Ramos (cell line): ENCODE results near the gene PTPRG.

ENCODE experiments used
- in situ Hi-C: fragments of 300-500 bp; cut with MboI; formaldehyde crosslinking; loops from one replicate; pipeline ENCODE4 v1.14.3; 2022; ENCODE audit warnings: low sequenced_read_pairs; ENCODE audit not compliant: unreplicated experiment

The PTPRG gene

DNA sequence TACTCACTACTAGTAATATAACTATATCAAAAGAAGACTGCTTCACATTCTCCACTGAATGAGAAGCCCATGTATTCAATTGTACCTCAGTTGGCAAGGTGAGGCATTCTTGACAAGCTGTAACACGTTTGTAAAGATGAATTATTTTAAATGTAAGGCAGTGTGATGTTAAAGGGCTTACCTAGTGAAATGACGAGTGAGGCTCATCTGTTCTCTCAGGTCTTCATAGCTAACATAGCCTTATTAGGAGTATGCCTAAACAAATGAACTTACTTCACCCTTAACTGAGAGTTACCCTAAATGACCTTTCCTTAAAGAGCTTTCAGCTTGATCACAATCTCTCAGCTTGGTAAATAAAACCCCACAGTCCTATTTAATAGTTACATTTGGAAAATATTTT, 684.7 kb downstream of the PTPRG start:
- in situ Hi-C loops, result no loop called here

- in situ Hi-C loops, result no loop called here
These were observed 685.6 kb downstream of the PTPRG start for GRCh38 chr3:62246985-62247384.

GRCh38 chr3:62248734-62249483, 687.5 kb downstream of the PTPRG start:
- in situ Hi-C loops, result no loop called here

- in situ Hi-C loops, result no loop called here
These were observed 688.1 kb downstream of the PTPRG start for GRCh38 chr3:62249484-62249776.

- in situ Hi-C loops, result no loop called here
These were observed 688.6 kb downstream of the PTPRG start for GRCh38 chr3:62249855-62250543.

GRCh38 chr3:62252438-62253157, 691.2 kb downstream of the PTPRG start:
- in situ Hi-C loops, result no loop called here

- in situ Hi-C loops, result no loop called here
These were observed 692.6 kb downstream of the PTPRG start for GRCh38 chr3:62253971-62254370.

DNA sequence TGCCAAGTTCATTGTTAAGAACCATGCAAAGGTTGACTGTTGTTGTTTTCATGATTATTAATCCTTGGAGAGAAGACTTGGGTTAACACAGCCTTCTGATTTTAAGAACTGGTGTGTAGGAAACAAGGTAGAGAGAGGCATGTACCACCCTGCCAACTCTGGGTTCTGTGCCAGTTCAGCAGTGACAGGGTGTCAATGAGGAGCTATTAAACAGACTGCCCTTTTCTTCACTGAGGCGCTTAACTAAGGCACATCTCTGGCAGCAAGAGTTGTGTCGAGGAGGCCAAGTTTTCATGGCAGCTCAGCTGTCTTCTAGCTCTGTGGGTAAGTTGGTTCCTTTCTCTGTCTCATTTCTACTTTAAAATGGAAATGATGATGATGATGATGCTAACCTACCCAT, 694.4 kb downstream of the PTPRG start:
- in situ Hi-C loops, result no loop called here

GRCh38 chr3:62259924-62260323, 698.6 kb downstream of the PTPRG start:
- in situ Hi-C loops, result no loop called here

DNA sequence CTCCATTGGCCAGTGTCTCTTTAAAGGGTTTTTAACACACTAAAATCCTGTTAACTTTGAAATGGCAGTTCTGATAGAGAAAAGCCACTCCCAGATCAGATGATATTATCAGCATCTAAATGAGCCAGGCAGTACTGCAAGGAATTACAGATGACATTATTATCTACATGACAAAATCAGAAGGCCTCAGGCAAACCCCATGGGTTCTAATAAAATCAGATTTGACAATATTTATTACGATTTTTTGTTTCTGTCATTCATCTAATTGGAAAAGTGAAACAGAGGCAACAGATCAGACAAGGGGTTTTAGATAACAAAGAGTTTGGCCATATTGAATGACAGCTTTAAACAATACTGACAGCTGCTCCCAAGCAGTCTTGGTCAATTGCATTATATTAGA, 699.3 kb downstream of the PTPRG start:
- in situ Hi-C loops, result no loop called here

DNA sequence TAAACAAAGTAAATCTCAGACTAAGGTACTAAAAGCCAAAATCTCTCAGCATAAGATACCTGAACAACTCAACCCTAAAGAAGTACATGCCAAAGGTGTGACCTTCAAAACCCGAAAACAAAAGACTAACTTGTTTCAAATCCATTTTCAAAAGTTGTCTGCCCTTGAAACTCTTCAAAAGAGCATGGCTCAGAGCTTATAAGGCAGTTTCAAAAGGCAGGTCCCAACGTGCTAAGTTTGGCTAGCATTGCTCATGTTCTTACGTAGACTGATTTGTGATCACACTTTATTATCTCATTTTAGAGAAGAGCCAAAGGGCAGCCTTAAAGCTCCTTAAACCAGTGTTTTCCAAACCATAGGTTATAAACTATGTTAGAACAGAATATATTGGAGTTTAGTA, 699.8 kb downstream of the PTPRG start:
- in situ Hi-C loops, result no loop called here

DNA sequence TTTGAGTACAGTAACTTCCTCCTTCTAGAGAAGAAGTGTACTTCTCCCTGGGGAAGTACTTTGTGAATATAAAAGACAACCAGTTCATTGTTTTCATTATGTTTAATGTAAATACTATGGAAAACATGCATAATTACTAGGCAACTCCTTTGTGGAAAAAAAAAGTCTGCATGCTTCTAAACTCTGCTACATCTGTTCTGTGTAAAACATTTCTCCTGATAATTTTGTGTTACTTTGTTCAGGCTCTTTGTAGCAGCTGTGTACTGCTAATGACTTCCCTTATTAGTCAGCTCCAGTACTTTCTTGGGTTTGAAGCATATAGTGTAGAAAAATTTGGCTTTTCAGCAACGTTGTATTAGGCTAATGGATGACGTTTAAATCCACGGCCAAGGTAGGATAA, 700.4 kb downstream of the PTPRG start:
- in situ Hi-C loops, result no loop called here

- in situ Hi-C loops, result no loop called here
These were observed 704.2 kb downstream of the PTPRG start for GRCh38 chr3:62265528-62265927.

GRCh38 chr3:62266668-62267283, 705.4 kb downstream of the PTPRG start:
- in situ Hi-C loops, result no loop called here

GRCh38 chr3:62276658-62277180, 715.3 kb downstream of the PTPRG start:
- in situ Hi-C loops, result no loop called here

GRCh38 chr3:62277450-62277849, 716.1 kb downstream of the PTPRG start:
- in situ Hi-C loops, result no loop called here

DNA sequence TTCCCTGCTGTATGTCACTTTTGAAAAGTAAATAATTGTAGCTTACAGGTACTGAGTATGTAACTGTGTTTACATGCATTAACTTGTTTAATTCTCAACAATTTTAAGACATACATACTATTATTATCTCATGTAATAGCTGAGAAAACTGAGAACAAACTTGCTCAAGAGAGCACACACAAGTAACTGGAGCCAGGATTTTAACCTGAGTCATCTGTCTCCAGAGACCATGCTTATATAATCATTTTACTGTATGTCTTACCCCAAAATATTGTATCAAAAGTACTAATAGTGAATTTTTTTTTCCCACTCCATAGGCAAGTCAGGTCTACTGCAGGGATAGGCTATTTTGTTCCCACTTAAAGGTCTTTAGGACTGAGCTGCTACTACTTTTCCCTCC, 716.6 kb downstream of the PTPRG start:
- in situ Hi-C loops, result no loop called here

GRCh38 chr3:62281726-62282125, 720.4 kb downstream of the PTPRG start:
- in situ Hi-C loops, result no loop called here

GRCh38 chr3:62284442-62284841, 723.1 kb downstream of the PTPRG start:
- in situ Hi-C loops, result no loop called here

DNA sequence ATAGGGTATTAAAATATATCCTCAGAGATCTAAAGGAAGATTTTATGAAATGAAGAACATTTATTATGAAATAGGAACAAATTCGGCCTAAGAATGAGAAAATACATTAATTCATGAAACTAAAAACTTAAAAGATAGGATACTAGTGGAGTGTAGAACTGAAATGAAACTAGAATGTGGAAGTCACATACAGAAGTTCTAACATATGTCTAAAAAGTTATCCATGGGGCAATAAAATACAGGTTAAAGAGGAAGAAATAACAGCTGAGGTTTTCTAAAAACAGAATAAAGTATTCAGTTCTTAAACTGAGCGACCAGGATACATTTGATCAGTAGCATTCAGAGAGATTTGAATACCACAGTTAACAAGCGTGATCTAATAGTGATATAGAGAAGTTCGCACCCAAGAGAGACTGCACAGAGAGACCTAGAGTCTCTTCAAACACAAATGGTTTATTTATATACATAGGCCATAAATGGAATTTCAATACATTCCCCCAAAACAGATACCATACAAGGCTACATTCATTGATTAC, 726.1 kb downstream of the PTPRG start:
- in situ Hi-C loops, result no loop called here

- in situ Hi-C loops, result no loop called here
These were observed 728.6 kb downstream of the PTPRG start for GRCh38 chr3:62289922-62290321.
